ENCODE data around the gene CAVIN3.

CAVIN3 gene

GRCh38 chr11:6320411-6321155, at the start of gene CAVIN3:
CAVIN3 (minus strand) TSS chr11:6320501; CDS start chr11:6320476, 25 bp downstream.
- no peaks in the 10 kb centered on the region for H3K36me3 ChIP-seq (ENCODE audit: insufficient read depth, low read length)
- H3K9me3 ChIP-seq (ENCODE audit: low read length) = no peaks in the 10 kb centered on the region
- H3K79me2 ChIP-seq (ENCODE audit: insufficient read depth, low read length) = no peaks in the 10 kb centered on the region
- no peaks in the 10 kb centered on the region for H3F3A ChIP-seq (ENCODE audit: insufficient read depth, low read length)
- no peak within 1 kb of the TSS for H3K4me3 ChIP-seq (ENCODE audit: low read depth, low read length, poor library complexity, severe bottlenecking)
- H4K20me1 ChIP-seq (ENCODE audit: insufficient read depth, low read length) = no peaks in the 10 kb centered on the region
- H3K4me1 ChIP-seq (ENCODE audit: insufficient read depth, low read length, severe bottlenecking) = no peaks in the 10 kb centered on the region
- no peaks in the 10 kb centered on the region for H3K27me3 ChIP-seq (ENCODE audit: insufficient read depth, low read length)
- TF ChIP-seq CTCF (IDR thresholded peaks at IDR 0.05; ENCODE audit: low read length) (no peak), EZH2 (IDR thresholded peaks at IDR 0.05; ENCODE audit: borderline replicate concordance, low read length) (no peak)
- no peak within 1 kb of the TSS for H3K27ac ChIP-seq (ENCODE audit: low read depth, low read length, poor library complexity, severe bottlenecking)
- H3K9ac ChIP-seq (ENCODE audit: low read length) = no peak within 1 kb of the TSS
- no peaks in the 10 kb centered on the region for H3K9me2 ChIP-seq (ENCODE audit: low read depth, low read length)
- H2AFZ ChIP-seq (ENCODE audit: low read length) = no peak within 1 kb of the TSS
- H3K4me2 ChIP-seq (ENCODE audit: low read length) = no peak within 1 kb of the TSS

- Histone ChIP-seq H3K4me3 (ENCODE audit: low read depth, low read length, poor library complexity, severe bottlenecking) (no peak overlapping the region), H3K79me2 (ENCODE audit: insufficient read depth, low read length) (no peaks in the 10 kb centered on the region), H2AFZ (ENCODE audit: low read length) (no peak overlapping the region), H3K9me3 (ENCODE audit: low read length) (no peaks in the 10 kb centered on the region), H3K4me2 (ENCODE audit: low read length) (no peak overlapping the region), H4K20me1 (ENCODE audit: insufficient read depth, low read length) (no peaks in the 10 kb centered on the region), H3K9ac (ENCODE audit: low read length) (no peak overlapping the region), H3K27ac (ENCODE audit: low read depth, low read length, poor library complexity, severe bottlenecking) (no peak overlapping the region), H3K4me1 (ENCODE audit: insufficient read depth, low read length, severe bottlenecking) (no peaks in the 10 kb centered on the region), H3K27me3 (ENCODE audit: insufficient read depth, low read length) (no peaks in the 10 kb centered on the region), H3K9me2 (ENCODE audit: low read depth, low read length) (no peaks in the 10 kb centered on the region), H3F3A (ENCODE audit: insufficient read depth, low read length) (no peaks in the 10 kb centered on the region), H3K36me3 (ENCODE audit: insufficient read depth, low read length) (no peaks in the 10 kb centered on the region)
- no peak for TF ChIP-seq CTCF (IDR thresholded peaks at IDR 0.05; ENCODE audit: low read length)
- no peak for TF ChIP-seq EZH2 (IDR thresholded peaks at IDR 0.05; ENCODE audit: borderline replicate concordance, low read length)
These were observed 45.4 kb upstream of the CAVIN3 start for GRCh38 chr11:6365659-6366058.

GRCh38 chr11:6362873-6363678, 42.8 kb upstream of the CAVIN3 start:
- Histone ChIP-seq H3K36me3 (ENCODE audit: insufficient read depth, low read length) (no peaks in the 10 kb centered on the region), H4K20me1 (ENCODE audit: insufficient read depth, low read length) (no peaks in the 10 kb centered on the region), H3K4me1 (ENCODE audit: insufficient read depth, low read length, severe bottlenecking) (no peaks in the 10 kb centered on the region), H3K4me2 (ENCODE audit: low read length) (no peak overlapping the region), H3K9me2 (ENCODE audit: low read depth, low read length) (no peaks in the 10 kb centered on the region), H3K27me3 (ENCODE audit: insufficient read depth, low read length) (no peaks in the 10 kb centered on the region), H3K4me3 (ENCODE audit: low read depth, low read length, poor library complexity, severe bottlenecking) (no peak overlapping the region), H3K9me3 (ENCODE audit: low read length) (no peaks in the 10 kb centered on the region), H3K9ac (ENCODE audit: low read length) (no peak overlapping the region), H2AFZ (ENCODE audit: low read length) (no peak overlapping the region), H3F3A (ENCODE audit: insufficient read depth, low read length) (no peaks in the 10 kb centered on the region), H3K79me2 (ENCODE audit: insufficient read depth, low read length) (no peaks in the 10 kb centered on the region), H3K27ac (ENCODE audit: low read depth, low read length, poor library complexity, severe bottlenecking) (no peak overlapping the region)
- no peak for TF ChIP-seq EZH2 (IDR thresholded peaks at IDR 0.05; ENCODE audit: borderline replicate concordance, low read length)
- peak; percentile 74 for TF ChIP-seq CTCF (IDR thresholded peaks at IDR 0.05; ENCODE audit: low read length)
